Measurements from ENCODE around the gene NAAA.

GRCh38 chr4:75912968-75913367 lies 27.8 kb downstream of the NAAA start:
- TF ChIP-seq CTCF (IDR thresholded peaks at IDR 0.05; ENCODE audit: low read depth, low read length): no peak
- TF ChIP-seq EZH2phosphoT487 (IDR thresholded peaks at IDR 0.05; ENCODE audit: low read depth): no peak
